ENCODE measurements around the gene PHF21B.

- TF ChIP-seq POLR2A (IDR thresholded peaks at IDR 0.05) (no peak), CTCF (IDR thresholded peaks at IDR 0.05) (no peak)
Measured at GRCh38 chr22:44998296-44998695, 11.5 kb downstream of the PHF21B start.
